Epidermal melanocyte (primary cell): ENCODE data around the gene SNTG2.
"Not testable (repeated sequence)": the region's sequence is repeated elsewhere in the genome, so short reads cannot be mapped to it uniquely, and the experiment has no call there.

Experiments
- DNase-seq: peaks from one replicate; pipeline ENCODE4 v3.0.0; 2011; ENCODE audit warnings: low spot score; ENCODE audit not compliant: insufficient read length

The SNTG2 gene

GRCh38 chr2:1366546-1367134 is 416.0 kb downstream of the SNTG2 start:
- no peak for DNase-seq

- DNase-seq, result no peak
Observed at GRCh38 chr2:1367601-1368000, 417.0 kb downstream of the SNTG2 start.

GRCh38 chr2:1369905-1370304 is 419.3 kb downstream of the SNTG2 start:
- DNase-seq, result no peak

- no peak for DNase-seq
Observed at GRCh38 chr2:1370461-1370860, 419.8 kb downstream of the SNTG2 start.

GRCh38 chr2:1371082-1371481 is 420.4 kb downstream of the SNTG2 start:
- DNase-seq, result no peak

- DNase-seq, result no peak
Observed at GRCh38 chr2:1373830-1374229, 423.2 kb downstream of the SNTG2 start.

- no peak for DNase-seq
Observed at GRCh38 chr2:1374287-1374686, 423.6 kb downstream of the SNTG2 start.

- no peak for DNase-seq
Observed at GRCh38 chr2:1375794-1376193, 425.1 kb downstream of the SNTG2 start.

- no peak for DNase-seq
Observed at GRCh38 chr2:1377473-1377872, 426.8 kb downstream of the SNTG2 start.

GRCh38 chr2:1378456-1379150 is 428.0 kb downstream of the SNTG2 start:
- DNase-seq, result no peak

- no peak for DNase-seq
Observed at GRCh38 chr2:1381644-1382043, 431.0 kb downstream of the SNTG2 start.

GRCh38 chr2:1387954-1388725 is 437.5 kb downstream of the SNTG2 start:
- DNase-seq, result not testable (repeated sequence)

- not testable (repeated sequence) for DNase-seq
Observed at GRCh38 chr2:1390118-1390517, 439.5 kb downstream of the SNTG2 start.

GRCh38 chr2:1393321-1393720 is 442.7 kb downstream of the SNTG2 start:
- DNase-seq, result no peak

GRCh38 chr2:1394709-1395408 is 444.2 kb downstream of the SNTG2 start:
- DNase-seq, result no peak

- no peak for DNase-seq
Observed at GRCh38 chr2:1397350-1397749, 446.7 kb downstream of the SNTG2 start.

- no peak for DNase-seq
Observed at GRCh38 chr2:1398191-1398590, 447.5 kb downstream of the SNTG2 start.

GRCh38 chr2:1400943-1401735 is 450.5 kb downstream of the SNTG2 start:
- no peak for DNase-seq

- no peak for DNase-seq
Observed at GRCh38 chr2:1402064-1402463, 451.4 kb downstream of the SNTG2 start.

GRCh38 chr2:1403565-1403964 is 452.9 kb downstream of the SNTG2 start:
- DNase-seq, result no peak

GRCh38 chr2:1405124-1405523 is 454.5 kb downstream of the SNTG2 start:
- no peak for DNase-seq
